ENCODE data around the gene MAD1L1. TPM values are rescaled to one million over a fixed set of nuclear protein-coding genes. Genes with fewer than 3 reads are reported as not detected.

Gene MAD1L1
- total and polyA plus RNA-seq, 5 donors from 2014 or later = 225 to 380 (median 300) TPM

DNA sequence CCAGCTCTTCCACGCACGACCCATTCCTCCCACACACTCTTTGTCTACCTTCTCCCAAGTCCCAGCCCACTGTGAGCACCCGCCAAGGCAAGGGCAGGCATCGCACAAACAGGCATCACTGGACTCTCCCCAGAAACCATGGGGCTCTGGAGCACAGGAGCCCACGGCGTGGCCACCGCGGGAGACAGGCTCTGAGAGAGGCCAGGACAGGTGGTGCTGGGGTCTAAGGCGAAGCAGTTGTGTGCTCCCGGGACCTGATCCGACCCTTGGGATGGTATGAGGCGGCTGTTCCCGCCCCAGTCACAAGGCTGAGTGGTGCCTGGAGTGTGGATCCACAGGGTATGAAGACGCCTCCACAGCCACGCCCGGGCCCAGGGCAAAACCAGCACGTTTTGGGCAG, 156.9 kb downstream of the MAD1L1 start:
- peaks cover 0 to 20% (median 6%) of the 10 kb centered on the region in 4 donors for H3K4me1 Mint-ChIP-seq
- no peaks in the 10 kb centered on the region for H3K27me3 Mint-ChIP-seq
- H3K27ac Mint-ChIP-seq = peak overlapping the region in 1 of 3 donors; percentile 62
- ATAC-seq (ENCODE audit: low read depth in 2 of 2) (no peak), DNase-seq (no peak)
- Histone ChIP-seq H3K27me3 (ENCODE audit: control insufficient read depth, insufficient read depth, low read length) (no peaks in the 10 kb centered on the region), H3K4me1 (ENCODE audit: control insufficient read depth, insufficient read depth, low read length, poor library complexity, severe bottlenecking) (peaks cover 9% of the 10 kb centered on the region), H3K4me3 (ENCODE audit: low read depth, low read length) (no peak overlapping the region), H3K36me3 (ENCODE audit: control insufficient read depth, insufficient read depth, low read length) (no peaks in the 10 kb centered on the region), H3K9me3 (ENCODE audit: control insufficient read depth in 2 of 2, low read length in 2 of 2) (no peaks in the 10 kb centered on the region), H3K27ac (ENCODE audit: insufficient read depth, low read length, poor library complexity, severe bottlenecking) (no peak overlapping the region)
- H3K4me3 Mint-ChIP-seq = no peak overlapping the region
- H3K36me3 Mint-ChIP-seq = peaks cover 20% of the 10 kb centered on the region
- no peaks in the 10 kb centered on the region for H3K9me3 Mint-ChIP-seq

DNA sequence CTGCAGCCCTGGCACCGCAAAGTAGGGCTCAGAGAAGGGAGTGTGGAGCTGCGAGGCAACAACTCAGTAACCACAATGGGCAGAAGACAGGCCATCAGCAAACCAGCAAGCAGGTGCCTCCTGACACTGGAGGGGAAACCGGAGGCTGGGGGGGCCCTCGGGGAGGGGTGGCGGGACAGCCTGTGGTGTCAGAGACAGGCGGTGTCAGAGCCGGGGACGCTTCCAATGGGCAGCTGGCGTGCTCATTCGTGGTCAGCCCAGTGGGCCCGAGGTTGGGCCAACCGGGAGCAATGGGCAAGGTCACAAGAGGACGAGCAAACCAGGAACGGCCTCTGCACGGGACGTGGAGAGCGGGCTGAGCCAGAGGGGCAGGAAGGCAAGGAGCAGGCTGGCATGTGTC, 158.1 kb downstream of the MAD1L1 start:
- H3K27me3 Mint-ChIP-seq = no peaks in the 10 kb centered on the region
- no peak overlapping the region for H3K27ac Mint-ChIP-seq
- H3K4me1 ChIP-seq (ENCODE audit: control insufficient read depth, insufficient read depth, low read length, poor library complexity, severe bottlenecking) = peaks cover 9% of the 10 kb centered on the region
- no peak for DNase-seq
- no peak overlapping the region for H3K27ac ChIP-seq (ENCODE audit: insufficient read depth, low read length, poor library complexity, severe bottlenecking)
- no peaks in the 10 kb centered on the region for H3K27me3 ChIP-seq (ENCODE audit: control insufficient read depth, insufficient read depth, low read length)
- peaks cover 20% of the 10 kb centered on the region for H3K36me3 Mint-ChIP-seq
- no peak overlapping the region for H3K4me3 ChIP-seq (ENCODE audit: low read depth, low read length)
- H3K4me3 Mint-ChIP-seq = no peak overlapping the region
- no peak for ATAC-seq (ENCODE audit: low read depth in 2 of 2)
- no peaks in the 10 kb centered on the region for H3K36me3 ChIP-seq (ENCODE audit: control insufficient read depth, insufficient read depth, low read length)
- H3K4me1 Mint-ChIP-seq = peaks cover 0 to 19% (median 6%) of the 10 kb centered on the region in 4 donors
- no peaks in the 10 kb centered on the region for H3K9me3 ChIP-seq (ENCODE audit: control insufficient read depth in 2 of 2, low read length in 2 of 2)
- H3K9me3 Mint-ChIP-seq = no peaks in the 10 kb centered on the region

DNA sequence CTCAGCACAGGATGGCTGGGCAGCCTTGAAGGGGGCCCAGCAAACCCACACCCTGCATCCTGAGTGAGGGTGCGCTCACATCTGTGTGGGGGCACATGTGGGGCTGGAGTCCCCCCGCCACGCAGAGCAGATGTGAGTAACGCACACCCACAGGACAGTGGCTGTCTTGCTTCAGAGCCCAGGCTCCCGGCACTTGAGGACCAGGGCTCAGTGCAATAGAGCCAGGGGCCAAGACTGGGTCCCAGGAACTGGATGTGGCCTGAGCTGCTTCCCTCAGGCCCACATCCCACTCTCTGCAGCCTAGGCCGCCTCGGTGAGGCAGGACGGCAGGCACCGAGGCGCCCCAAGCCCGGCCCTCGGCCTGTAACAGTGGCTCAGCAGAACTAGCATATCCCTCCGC, 159.9 kb downstream of the MAD1L1 start:
- DNase-seq = no peak
- Mint-ChIP-seq H3K36me3 (peaks cover 17% of the 10 kb centered on the region), H3K27me3 (no peaks in the 10 kb centered on the region), H3K4me3 (no peak overlapping the region), H3K4me1 (peaks cover 0 to 12% (median 5%) of the 10 kb centered on the region in 4 donors), H3K27ac (no peak overlapping the region), H3K9me3 (no peaks in the 10 kb centered on the region)
- no peak for ATAC-seq (ENCODE audit: low read depth in 2 of 2)
- Histone ChIP-seq H3K36me3 (ENCODE audit: control insufficient read depth, insufficient read depth, low read length) (no peaks in the 10 kb centered on the region), H3K9me3 (ENCODE audit: control insufficient read depth in 2 of 2, low read length in 2 of 2) (no peaks in the 10 kb centered on the region), H3K27ac (ENCODE audit: insufficient read depth, low read length, poor library complexity, severe bottlenecking) (no peak overlapping the region), H3K4me3 (ENCODE audit: low read depth, low read length) (no peak overlapping the region), H3K4me1 (ENCODE audit: control insufficient read depth, insufficient read depth, low read length, poor library complexity, severe bottlenecking) (peaks cover 9% of the 10 kb centered on the region), H3K27me3 (ENCODE audit: control insufficient read depth, insufficient read depth, low read length) (no peaks in the 10 kb centered on the region)

DNA sequence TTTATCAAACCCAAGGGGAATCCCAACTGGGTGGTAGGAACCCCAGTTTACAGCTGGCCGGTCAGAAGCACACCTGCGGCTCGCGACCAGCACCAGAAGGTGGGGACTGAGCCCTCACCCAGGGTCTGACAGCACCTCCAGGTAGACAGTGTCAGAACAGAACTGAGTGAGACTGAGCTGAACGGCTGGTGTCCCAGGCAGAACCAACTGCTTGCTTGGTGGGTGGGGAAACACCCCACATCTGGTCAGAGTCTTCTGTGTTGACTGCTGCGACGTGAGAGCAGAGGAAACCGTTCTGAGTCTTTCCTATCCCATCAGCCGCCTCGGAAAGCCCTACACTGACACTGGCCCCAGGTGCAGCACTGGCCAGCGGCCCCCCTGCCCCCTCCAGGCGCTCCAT, 160.7 kb downstream of the MAD1L1 start:
- no peaks in the 10 kb centered on the region for H3K27me3 Mint-ChIP-seq
- no peaks in the 10 kb centered on the region for H3K27me3 ChIP-seq (ENCODE audit: control insufficient read depth, insufficient read depth, low read length)
- peak overlapping the region in 2 of 3 donors; percentile 23 to 65 for H3K27ac Mint-ChIP-seq
- H3K9me3 ChIP-seq (ENCODE audit: control insufficient read depth in 2 of 2, low read length in 2 of 2) = no peaks in the 10 kb centered on the region
- no peaks in the 10 kb centered on the region for H3K36me3 ChIP-seq (ENCODE audit: control insufficient read depth, insufficient read depth, low read length)
- DNase-seq = peak in 1 of 3 donors; percentile 47
- peaks cover 9% of the 10 kb centered on the region for H3K4me1 ChIP-seq (ENCODE audit: control insufficient read depth, insufficient read depth, low read length, poor library complexity, severe bottlenecking)
- H3K9me3 Mint-ChIP-seq = no peaks in the 10 kb centered on the region
- H3K27ac ChIP-seq (ENCODE audit: insufficient read depth, low read length, poor library complexity, severe bottlenecking) = no peak overlapping the region
- no peak overlapping the region for H3K4me3 ChIP-seq (ENCODE audit: low read depth, low read length)
- peak; percentile 52 to 57 for ATAC-seq (ENCODE audit: low read depth in 2 of 2)
- no peak overlapping the region for H3K4me3 Mint-ChIP-seq
- H3K4me1 Mint-ChIP-seq = peaks cover 0 to 16% (median 5%) of the 10 kb centered on the region in 4 donors
- H3K36me3 Mint-ChIP-seq = peaks cover 19% of the 10 kb centered on the region

DNA sequence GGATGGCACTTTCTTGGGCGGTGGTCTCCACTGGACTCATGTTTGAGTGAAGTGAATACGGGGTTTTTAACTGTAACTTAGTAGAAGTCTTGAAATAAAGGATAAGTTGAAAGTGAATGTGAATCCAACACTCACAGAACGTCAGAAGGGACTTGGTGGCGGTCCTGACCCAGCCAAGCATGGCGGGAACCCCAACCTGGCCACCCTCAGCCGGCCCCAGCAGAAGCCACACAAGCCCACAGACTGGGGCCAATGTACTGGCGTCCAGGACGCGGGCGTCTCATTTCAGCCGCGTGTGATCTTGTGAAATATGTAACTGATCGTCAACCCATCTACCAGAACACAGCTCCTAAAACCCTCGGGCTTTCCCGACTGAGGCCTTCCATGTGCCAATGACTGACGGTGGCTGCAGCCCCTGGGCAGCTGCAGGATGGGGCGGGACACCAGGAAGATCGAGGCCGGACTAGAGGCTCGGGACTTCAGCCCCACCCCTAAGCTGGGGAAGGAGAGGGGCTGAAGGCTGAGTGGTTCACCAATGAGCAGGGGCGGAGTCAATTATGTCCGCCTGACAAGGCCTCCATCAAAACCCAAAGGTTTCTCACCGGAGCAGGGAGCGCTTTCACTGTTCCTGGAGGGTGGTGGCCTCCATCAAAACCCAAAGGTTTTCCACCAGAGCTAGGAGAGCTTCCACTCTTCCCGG, 161.5 kb downstream of the MAD1L1 start:
- Histone ChIP-seq H3K4me3 (ENCODE audit: low read depth, low read length) (no peak overlapping the region), H3K9me3 (ENCODE audit: control insufficient read depth in 2 of 2, low read length in 2 of 2) (no peaks in the 10 kb centered on the region), H3K27me3 (ENCODE audit: control insufficient read depth, insufficient read depth, low read length) (no peaks in the 10 kb centered on the region), H3K27ac (ENCODE audit: insufficient read depth, low read length, poor library complexity, severe bottlenecking) (no peak overlapping the region), H3K4me1 (ENCODE audit: control insufficient read depth, insufficient read depth, low read length, poor library complexity, severe bottlenecking) (peaks cover 16% of the 10 kb centered on the region), H3K36me3 (ENCODE audit: control insufficient read depth, insufficient read depth, low read length) (no peaks in the 10 kb centered on the region)
- peaks cover 13% of the 10 kb centered on the region for H3K36me3 Mint-ChIP-seq
- peak overlapping the region in 1 of 3 donors; percentile 68 for H3K27ac Mint-ChIP-seq
- no peaks in the 10 kb centered on the region for H3K9me3 Mint-ChIP-seq
- no peak for ATAC-seq (ENCODE audit: low read depth in 2 of 2)
- H3K27me3 Mint-ChIP-seq = no peaks in the 10 kb centered on the region
- no peak for DNase-seq
- H3K4me3 Mint-ChIP-seq = no peak overlapping the region
- H3K4me1 Mint-ChIP-seq = peaks cover 0 to 21% (median 5%) of the 10 kb centered on the region in 4 donors

DNA sequence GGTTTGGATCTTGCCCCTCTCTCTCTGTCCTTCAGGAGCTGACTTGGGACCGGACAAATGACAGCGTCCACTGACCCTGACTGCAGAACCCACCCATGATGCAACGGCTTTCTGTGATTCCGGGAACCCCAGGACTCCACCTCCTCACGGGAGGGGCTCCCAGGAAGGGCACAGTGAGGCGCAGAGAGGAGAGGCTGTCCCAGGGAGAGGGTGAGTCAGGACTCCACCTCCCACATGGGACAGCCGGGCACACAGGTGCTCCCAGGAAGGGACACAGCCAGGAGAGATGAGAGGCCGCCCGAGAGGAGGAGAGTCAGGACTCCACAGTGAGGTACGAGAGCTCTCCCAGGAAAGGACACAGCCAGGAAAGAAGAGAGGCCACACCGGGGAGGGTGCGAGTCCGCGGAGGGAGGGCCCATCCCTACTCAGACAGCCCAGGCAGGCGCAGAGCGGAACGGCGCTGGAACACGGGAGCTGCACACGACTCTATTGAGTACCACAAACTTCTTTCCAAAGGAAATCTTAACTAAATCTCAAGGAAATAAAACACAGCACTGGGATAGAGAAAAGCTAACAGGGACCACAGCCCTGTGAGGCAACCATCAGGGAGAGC, 162.5 kb downstream of the MAD1L1 start:
- H3K4me3 Mint-ChIP-seq = no peak overlapping the region
- H3K27me3 Mint-ChIP-seq = no peaks in the 10 kb centered on the region
- peaks cover 24% of the 10 kb centered on the region for H3K4me1 ChIP-seq (ENCODE audit: control insufficient read depth, insufficient read depth, low read length, poor library complexity, severe bottlenecking)

DNA sequence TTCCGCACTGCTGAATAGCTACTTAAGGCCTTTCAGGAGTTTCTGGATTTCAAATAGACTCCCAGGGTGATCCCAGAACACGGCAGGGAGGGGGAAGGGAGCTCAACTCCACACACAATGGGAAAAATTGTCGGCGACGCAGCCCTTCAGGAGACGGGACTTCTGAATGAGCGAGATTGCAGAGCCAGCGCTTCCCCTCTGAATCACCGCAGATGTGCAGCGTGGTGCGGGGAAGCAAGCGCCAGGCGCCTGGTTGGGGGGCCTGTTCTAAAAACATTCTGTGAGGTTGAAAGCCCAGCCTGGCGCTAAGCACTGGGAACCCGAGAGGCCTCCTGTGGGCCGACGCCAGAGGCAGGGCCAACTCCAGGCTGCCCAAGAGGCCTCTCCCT, 163.3 kb downstream of the MAD1L1 start:
- no peaks in the 10 kb centered on the region for H3K9me3 ChIP-seq (ENCODE audit: control insufficient read depth in 2 of 2, low read length in 2 of 2)
- ATAC-seq (ENCODE audit: low read depth in 2 of 2) (no peak), DNase-seq (no peak)
- H3K4me1 ChIP-seq (ENCODE audit: control insufficient read depth, insufficient read depth, low read length, poor library complexity, severe bottlenecking) = peaks cover 24% of the 10 kb centered on the region
- no peaks in the 10 kb centered on the region for H3K9me3 Mint-ChIP-seq
- no peaks in the 10 kb centered on the region for H3K36me3 ChIP-seq (ENCODE audit: control insufficient read depth, insufficient read depth, low read length)
- peaks cover 0 to 35% (median 5%) of the 10 kb centered on the region in 4 donors for H3K4me1 Mint-ChIP-seq
- H3K27me3 ChIP-seq (ENCODE audit: control insufficient read depth, insufficient read depth, low read length) = no peaks in the 10 kb centered on the region
- H3K4me3 ChIP-seq (ENCODE audit: low read depth, low read length) = no peak overlapping the region
- H3K27ac Mint-ChIP-seq = no peak overlapping the region
- no peaks in the 10 kb centered on the region for H3K27me3 Mint-ChIP-seq
- no peak overlapping the region for H3K27ac ChIP-seq (ENCODE audit: insufficient read depth, low read length, poor library complexity, severe bottlenecking)
- no peak overlapping the region for H3K4me3 Mint-ChIP-seq
- H3K36me3 Mint-ChIP-seq = peaks cover 9% of the 10 kb centered on the region

More for the DNA sequence above, 162.5 kb downstream of the MAD1L1 start:
- Histone ChIP-seq H3K36me3 (ENCODE audit: control insufficient read depth, insufficient read depth, low read length) (no peaks in the 10 kb centered on the region), H3K27ac (ENCODE audit: insufficient read depth, low read length, poor library complexity, severe bottlenecking) (no peak overlapping the region), H3K27me3 (ENCODE audit: control insufficient read depth, insufficient read depth, low read length) (no peaks in the 10 kb centered on the region), H3K4me3 (ENCODE audit: low read depth, low read length) (no peak overlapping the region), H3K9me3 (ENCODE audit: control insufficient read depth in 2 of 2, low read length in 2 of 2) (no peaks in the 10 kb centered on the region)
- Mint-ChIP-seq H3K4me1 (peaks cover 0 to 29% (median 5%) of the 10 kb centered on the region in 4 donors), H3K27ac (peak overlapping the region in 1 of 3 donors; percentile 54), H3K9me3 (no peaks in the 10 kb centered on the region), H3K36me3 (peaks cover 9% of the 10 kb centered on the region)
- no peak for DNase-seq
- ATAC-seq (ENCODE audit: low read depth in 2 of 2) = no peak
